Testis (tissue), 3 donors: ENCODE data around the gene DCLK2. TPM values are rescaled to one million over a fixed set of nuclear protein-coding genes. Genes with fewer than 3 reads are reported as not detected.

ENCODE experiments used
- DNase-seq: peaks from one replicate; pipeline ENCODE4 v3.0.0-alpha.2; 2019
- H3K27ac ChIP-seq, 2 donors: fragments of 200-600 bp; sonication (generic); one replicate each; pipeline ENCODE4 v1.5.1; 2019
- H3K27me3 ChIP-seq: fragments of 200-600 bp; sonication (generic); one replicate; pipeline ENCODE4 v1.5.1; 2019
- H3K36me3 ChIP-seq: fragments of 200-600 bp; sonication (generic); one replicate; pipeline ENCODE4 v1.5.1; 2017; ENCODE audit warnings: low read depth; ENCODE audit errors: missing control alignments
- H3K4me1 ChIP-seq: fragments of 200-600 bp; sonication (generic); one replicate; pipeline ENCODE4 v1.5.1; 2019
- H3K4me3 ChIP-seq, 2 donors: fragments of 200-600 bp; sonication (generic); one replicate each; pipeline ENCODE4 v1.5.1; 2017 to 2019
- H3K9me3 ChIP-seq: fragments of 200-600 bp; sonication (generic); one replicate; pipeline ENCODE4 v1.5.1; 2017
- POLR2A ChIP-seq: fragments of 450-650 bp; IDR thresholded peaks from one replicate; pipeline ENCODE4 v1.6.1; 2017; ENCODE audit warnings: antibody characterized with exemption, mild to moderate bottlenecking, moderate library complexity
- WGBS, 2 donors: methylation state at CpG; one replicate each; pipeline ENCODE4 v1.1.5; 2018; 5-methylcytosine and 5-hydroxymethylcytosine counted together
- intact Hi-C: fragments of 100-400 bp; cut with DNase I; formaldehyde crosslinking; loops from one replicate; pipeline ENCODE4 v1.15.1; 2023; ENCODE audit warnings: low total_unique reads
- polyA plus RNA-seq: library from polyadenylated mRNA; stranded (reverse); fragments of 350-450 nt; fragmentation: Illumina TruSeq; extraction: RNeasy Lipid Tissue Mini Kit (QIAGEN cat#74804); gene quantifications from one replicate; pipeline ENCODE4 v1.2.3, GENCODE V29; 2014; ENCODE audit warnings: low read depth, low replicate concordance; ENCODE audit not compliant: insufficient read depth
- total RNA-seq, 2 donors: library from RNA; depleted of rRNA; stranded (reverse); fragments of >200 nt; gene quantifications; one replicate each; pipeline ENCODE4 v1.2.3, GENCODE V29; 2016
- TF ChIP-seq, protein P1 (sequence below), 3 experiments: fragments of 450-650 bp in 2 of 3; fragments of 200-600 bp in 1 of 3; sonication (generic) in 1 of 3; IDR thresholded peaks; one replicate each; pipeline ENCODE4 v1.5.1; 2016 to 2019; ENCODE audit warnings: antibody characterized with exemption in 3 of 3, mild to moderate bottlenecking in 2 of 3, moderate library complexity in 1 of 3

DCLK2 gene
- total and polyA plus RNA-seq, 3 donors from 2014 or later = 6.1 to 18.4 (median 14.8) TPM

DNA sequence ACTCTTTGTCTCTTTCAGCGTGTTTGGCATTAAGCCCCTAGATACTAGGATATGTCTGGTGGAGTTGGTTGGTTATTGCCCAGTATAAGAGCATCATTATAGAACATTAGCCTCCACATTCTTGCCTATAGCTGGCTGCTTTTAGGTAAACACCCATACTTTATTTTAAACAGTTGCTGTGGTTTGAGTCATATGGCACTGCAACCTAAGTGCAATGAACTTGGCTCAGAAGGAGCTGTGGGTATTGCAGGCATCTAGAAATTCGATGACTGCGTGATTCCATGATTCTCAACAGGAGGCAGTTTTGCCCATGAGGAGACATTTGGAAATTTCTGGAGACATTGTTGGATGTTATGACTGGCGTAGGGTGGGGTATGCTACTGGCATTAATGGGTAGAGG is 49.5 kb downstream of the DCLK2 start:
- Histone ChIP-seq H3K4me3 (no peak overlapping the region), H3K27ac (no peak overlapping the region), H3K27me3 (no peaks in the 10 kb centered on the region), H3K9me3 (no peaks in the 10 kb centered on the region), H3K36me3 (no peaks in the 10 kb centered on the region), H3K4me1 (no peaks in the 10 kb centered on the region)
- TF ChIP-seq POLR2A = no peak
- TF ChIP-seq, protein P1, sequence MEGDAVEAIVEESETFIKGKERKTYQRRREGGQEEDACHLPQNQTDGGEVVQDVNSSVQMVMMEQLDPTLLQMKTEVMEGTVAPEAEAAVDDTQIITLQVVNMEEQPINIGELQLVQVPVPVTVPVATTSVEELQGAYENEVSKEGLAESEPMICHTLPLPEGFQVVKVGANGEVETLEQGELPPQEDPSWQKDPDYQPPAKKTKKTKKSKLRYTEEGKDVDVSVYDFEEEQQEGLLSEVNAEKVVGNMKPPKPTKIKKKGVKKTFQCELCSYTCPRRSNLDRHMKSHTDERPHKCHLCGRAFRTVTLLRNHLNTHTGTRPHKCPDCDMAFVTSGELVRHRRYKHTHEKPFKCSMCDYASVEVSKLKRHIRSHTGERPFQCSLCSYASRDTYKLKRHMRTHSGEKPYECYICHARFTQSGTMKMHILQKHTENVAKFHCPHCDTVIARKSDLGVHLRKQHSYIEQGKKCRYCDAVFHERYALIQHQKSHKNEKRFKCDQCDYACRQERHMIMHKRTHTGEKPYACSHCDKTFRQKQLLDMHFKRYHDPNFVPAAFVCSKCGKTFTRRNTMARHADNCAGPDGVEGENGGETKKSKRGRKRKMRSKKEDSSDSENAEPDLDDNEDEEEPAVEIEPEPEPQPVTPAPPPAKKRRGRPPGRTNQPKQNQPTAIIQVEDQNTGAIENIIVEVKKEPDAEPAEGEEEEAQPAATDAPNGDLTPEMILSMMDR (IDR thresholded peaks at IDR 0.05) = no peak
- intact Hi-C loops = no loop called here
- no peak for DNase-seq
- WGBS, 2 donors = 93 to 95% methylated on average over 4 of the region's 4 CpGs

GRCh38 chr4:150130933-150131332 is 52.7 kb downstream of the DCLK2 start:
- Histone ChIP-seq H3K4me3 (no peak overlapping the region), H3K9me3 (no peaks in the 10 kb centered on the region), H3K36me3 (no peaks in the 10 kb centered on the region), H3K27ac (no peak overlapping the region), H3K4me1 (no peaks in the 10 kb centered on the region), H3K27me3 (no peaks in the 10 kb centered on the region)
- intact Hi-C loops = no loop called here
- DNase-seq = no peak
- no peak for TF ChIP-seq POLR2A
- TF ChIP-seq, protein P1 (IDR thresholded peaks at IDR 0.05) = no peak
- WGBS, 2 donors = 56 to 65% methylated on average over 2 of the region's 2 CpGs

GRCh38 chr4:150131581-150132228 is 53.5 kb downstream of the DCLK2 start:
- H3K4me1 ChIP-seq = no peaks in the 10 kb centered on the region
- no peaks in the 10 kb centered on the region for H3K36me3 ChIP-seq
- intact Hi-C loops = no loop called here
- no peaks in the 10 kb centered on the region for H3K27me3 ChIP-seq
- no peaks in the 10 kb centered on the region for H3K9me3 ChIP-seq
- no peak for DNase-seq
- 82 to 93% methylated on average over 1 of the region's 1 CpG for WGBS, 2 donors
- H3K27ac ChIP-seq = no peak overlapping the region
- H3K4me3 ChIP-seq = no peak overlapping the region
- TF ChIP-seq POLR2A = no peak
- TF ChIP-seq, protein P1 (IDR thresholded peaks at IDR 0.05) = no peak

- no peaks in the 10 kb centered on the region for H3K36me3 ChIP-seq
- TF ChIP-seq, protein P1 (IDR thresholded peaks at IDR 0.05) = no peak
- TF ChIP-seq POLR2A = no peak
- H3K4me3 ChIP-seq = no peak overlapping the region
- H3K27me3 ChIP-seq = no peaks in the 10 kb centered on the region
- intact Hi-C loops = no loop called here
- no peaks in the 10 kb centered on the region for H3K9me3 ChIP-seq
- H3K4me1 ChIP-seq = no peaks in the 10 kb centered on the region
- no peak overlapping the region for H3K27ac ChIP-seq
- DNase-seq = no peak
Measured at GRCh38 chr4:150133605-150134004, 55.4 kb downstream of the DCLK2 start.

- Histone ChIP-seq H3K36me3 (no peaks in the 10 kb centered on the region), H3K4me1 (no peaks in the 10 kb centered on the region), H3K27me3 (no peaks in the 10 kb centered on the region), H3K4me3 (no peak overlapping the region), H3K27ac (no peak overlapping the region), H3K9me3 (no peaks in the 10 kb centered on the region)
- WGBS, 2 donors = 70 to 88% methylated on average over 4 of the region's 4 CpGs
- TF ChIP-seq, protein P1 (IDR thresholded peaks at IDR 0.05) = no peak
- TF ChIP-seq POLR2A = no peak
- intact Hi-C loops = no loop called here
- no peak for DNase-seq
Measured at GRCh38 chr4:150135134-150135772, 57.0 kb downstream of the DCLK2 start.
